Suprapubic skin (tissue), 3 donors: Measurements from ENCODE around the gene ADAMTS2.

ENCODE experiments used
- POLR2A ChIP-seq, 2 donors: fragments of 450-650 bp; IDR thresholded peaks; one replicate each; pipeline ENCODE4 v1.6.1; 2017; ENCODE audit warnings: antibody characterized with exemption in 2 of 2, mild to moderate bottlenecking in 2 of 2, moderate library complexity in 2 of 2
- TF ChIP-seq, protein P1 (sequence below), 2 donors: fragments of 200-600 bp in 1 of 2; fragments of 450-650 bp in 1 of 2; sonication (generic) in 1 of 2; IDR thresholded peaks; one replicate each; pipeline ENCODE4 v1.5.1; 2016 to 2019; ENCODE audit warnings: antibody characterized with exemption in 2 of 2, mild to moderate bottlenecking in 1 of 2, moderate library complexity in 1 of 2

DNA sequence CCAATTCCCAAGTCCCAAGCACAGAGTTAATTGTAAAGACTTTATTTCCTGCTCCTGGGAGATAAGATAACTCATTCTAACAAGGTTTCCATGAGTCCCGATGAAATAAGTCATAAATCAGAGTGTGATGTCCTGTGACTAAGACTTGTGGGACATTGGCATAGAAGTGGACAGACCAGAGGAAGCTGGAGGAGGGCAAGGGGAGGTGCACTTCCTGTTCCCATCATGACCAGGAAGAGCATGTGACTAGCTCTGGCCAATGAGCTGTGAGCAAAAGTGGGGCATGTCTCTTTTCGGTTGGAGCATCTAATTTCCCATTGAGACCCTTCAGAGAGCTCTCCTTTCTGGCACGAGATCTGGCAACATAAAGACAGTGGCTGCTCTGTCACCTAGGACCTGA is 184.7 kb downstream of the ADAMTS2 start:
- TF ChIP-seq, protein P1, sequence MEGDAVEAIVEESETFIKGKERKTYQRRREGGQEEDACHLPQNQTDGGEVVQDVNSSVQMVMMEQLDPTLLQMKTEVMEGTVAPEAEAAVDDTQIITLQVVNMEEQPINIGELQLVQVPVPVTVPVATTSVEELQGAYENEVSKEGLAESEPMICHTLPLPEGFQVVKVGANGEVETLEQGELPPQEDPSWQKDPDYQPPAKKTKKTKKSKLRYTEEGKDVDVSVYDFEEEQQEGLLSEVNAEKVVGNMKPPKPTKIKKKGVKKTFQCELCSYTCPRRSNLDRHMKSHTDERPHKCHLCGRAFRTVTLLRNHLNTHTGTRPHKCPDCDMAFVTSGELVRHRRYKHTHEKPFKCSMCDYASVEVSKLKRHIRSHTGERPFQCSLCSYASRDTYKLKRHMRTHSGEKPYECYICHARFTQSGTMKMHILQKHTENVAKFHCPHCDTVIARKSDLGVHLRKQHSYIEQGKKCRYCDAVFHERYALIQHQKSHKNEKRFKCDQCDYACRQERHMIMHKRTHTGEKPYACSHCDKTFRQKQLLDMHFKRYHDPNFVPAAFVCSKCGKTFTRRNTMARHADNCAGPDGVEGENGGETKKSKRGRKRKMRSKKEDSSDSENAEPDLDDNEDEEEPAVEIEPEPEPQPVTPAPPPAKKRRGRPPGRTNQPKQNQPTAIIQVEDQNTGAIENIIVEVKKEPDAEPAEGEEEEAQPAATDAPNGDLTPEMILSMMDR (IDR thresholded peaks at IDR 0.05): no peak
- no peak for TF ChIP-seq POLR2A (IDR thresholded peaks at IDR 0.05)
